Gastroesophageal sphincter (tissue), 3 donors: ENCODE results near the gene TSSK3.

Experiments
- EP300 ChIP-seq: sonication (generic); formaldehyde crosslinking; IDR thresholded peaks from one replicate; pipeline ENCODE4 v1.6.1; 2017; ENCODE audit warnings: antibody characterized with exemption, mild to moderate bottlenecking
- POLR2AphosphoS5 ChIP-seq: sonication (generic); formaldehyde crosslinking; IDR thresholded peaks from one replicate; pipeline ENCODE4 v1.6.1; 2017; ENCODE audit warnings: antibody characterized with exemption
- TF ChIP-seq, protein P1 (sequence below), 4 experiments: fragments of 200-600 bp in 2 of 4; fragments of 450-650 bp in 2 of 4; sonication (generic) in 1 of 4; IDR thresholded peaks; one replicate each; pipeline ENCODE4 v1.5.1; 2017 to 2019; ENCODE audit warnings: antibody characterized with exemption in 4 of 4, mild to moderate bottlenecking in 2 of 4, moderate library complexity in 2 of 4

DNA sequence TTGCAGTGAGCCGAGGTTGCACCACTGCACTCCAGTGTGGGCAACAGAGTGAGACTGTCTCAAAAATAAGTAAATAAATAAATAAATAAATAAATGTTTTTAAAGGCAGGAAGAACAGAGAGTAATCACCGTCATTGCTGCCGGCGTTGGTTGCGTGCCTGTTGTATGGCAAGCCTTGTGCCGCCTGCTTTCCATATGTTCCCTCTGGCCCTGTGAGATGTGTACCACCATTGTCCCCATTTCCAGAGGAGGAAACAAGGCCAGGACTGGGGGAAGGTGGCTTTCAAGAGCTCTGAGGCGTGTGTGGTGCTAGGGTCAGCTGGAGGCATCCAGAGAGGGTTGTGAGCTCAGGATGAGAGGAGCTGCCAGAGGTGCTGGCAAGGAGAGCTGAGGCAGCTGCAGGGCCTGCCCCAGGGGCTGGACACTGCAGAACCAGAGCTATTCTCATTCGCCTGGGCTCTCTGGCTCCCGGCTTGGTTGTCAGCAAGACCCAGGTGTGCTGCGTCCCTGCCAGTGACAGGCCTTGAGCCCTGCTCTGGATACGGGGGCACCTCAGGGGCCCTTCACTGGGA is 21.1 kb upstream of the TSSK3 start:
- TF ChIP-seq, protein P1, sequence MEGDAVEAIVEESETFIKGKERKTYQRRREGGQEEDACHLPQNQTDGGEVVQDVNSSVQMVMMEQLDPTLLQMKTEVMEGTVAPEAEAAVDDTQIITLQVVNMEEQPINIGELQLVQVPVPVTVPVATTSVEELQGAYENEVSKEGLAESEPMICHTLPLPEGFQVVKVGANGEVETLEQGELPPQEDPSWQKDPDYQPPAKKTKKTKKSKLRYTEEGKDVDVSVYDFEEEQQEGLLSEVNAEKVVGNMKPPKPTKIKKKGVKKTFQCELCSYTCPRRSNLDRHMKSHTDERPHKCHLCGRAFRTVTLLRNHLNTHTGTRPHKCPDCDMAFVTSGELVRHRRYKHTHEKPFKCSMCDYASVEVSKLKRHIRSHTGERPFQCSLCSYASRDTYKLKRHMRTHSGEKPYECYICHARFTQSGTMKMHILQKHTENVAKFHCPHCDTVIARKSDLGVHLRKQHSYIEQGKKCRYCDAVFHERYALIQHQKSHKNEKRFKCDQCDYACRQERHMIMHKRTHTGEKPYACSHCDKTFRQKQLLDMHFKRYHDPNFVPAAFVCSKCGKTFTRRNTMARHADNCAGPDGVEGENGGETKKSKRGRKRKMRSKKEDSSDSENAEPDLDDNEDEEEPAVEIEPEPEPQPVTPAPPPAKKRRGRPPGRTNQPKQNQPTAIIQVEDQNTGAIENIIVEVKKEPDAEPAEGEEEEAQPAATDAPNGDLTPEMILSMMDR (IDR thresholded peaks at IDR 0.05): no peak
- no peak for TF ChIP-seq EP300
- no peak for TF ChIP-seq POLR2AphosphoS5
